ENCODE measurements around the gene WDFY4.
A peak's percentile ranks its signal among the peaks of the same experiment; 100 is the strongest.

Gene WDFY4

DNA sequence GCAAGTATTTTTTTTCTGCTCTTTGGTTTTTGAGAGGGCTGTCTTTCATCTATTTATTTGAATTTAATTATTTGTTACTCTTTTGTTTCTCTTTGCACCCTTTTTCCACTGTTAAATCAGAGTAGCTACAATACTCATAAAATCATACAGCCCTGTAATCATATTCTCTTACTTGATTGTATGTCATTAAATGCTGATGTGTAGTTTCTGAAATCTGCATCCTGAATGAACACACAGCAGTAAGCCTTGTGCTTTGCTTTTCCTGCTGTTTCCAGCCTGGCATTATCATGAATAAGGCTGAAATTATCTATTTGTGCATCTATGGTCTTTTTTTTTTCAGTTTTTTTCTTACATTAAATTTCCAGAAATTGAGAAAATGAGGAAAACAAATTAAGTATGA, 250.9 kb downstream of the WDFY4 start:
- Histone ChIP-seq H3K79me1 (replicated peaks; ENCODE audit: low read length, poor library complexity, severe bottlenecking) (no peaks in the 10 kb centered on the region), H3K9ac (ENCODE audit: low read length) (no peak overlapping the region), H4K8ac (ENCODE audit: low read length) (no peak overlapping the region), H2BK5ac (ENCODE audit: low read depth, low read length, poor library complexity, severe bottlenecking) (no peak overlapping the region), H2AFZ (ENCODE audit: low read depth, low read length) (no peak overlapping the region), H2BK120ac (ENCODE audit: low read depth, low read length) (no peak overlapping the region), H3K23ac (ENCODE audit: low read length in 2 of 2) (no peak overlapping the region), H4K91ac (ENCODE audit: low read length) (no peak overlapping the region), H3K18ac (ENCODE audit: low read depth in 1 of 2, low read length in 2 of 2) (no peak overlapping the region), H3K36me3 (ENCODE audit: control insufficient read depth in 1 of 2, insufficient read depth in 2 of 2, low read depth in 1 of 2, low read length in 2 of 2) (no peaks in the 10 kb centered on the region), H3K27ac (ENCODE audit: low read length, poor library complexity, severe bottlenecking) (no peak overlapping the region), H3K4me3 (ENCODE audit: insufficient read depth in 1 of 2, low read depth in 1 of 2, low read length in 2 of 2) (no peak overlapping the region), H3K4me2 (ENCODE audit: low read length, poor library complexity, severe bottlenecking) (no peak overlapping the region), H3K4ac (ENCODE audit: low read depth in 1 of 2, low read length in 2 of 2) (no peak overlapping the region), H3K14ac (ENCODE audit: low read length in 2 of 2) (no peak overlapping the region), H2AK5ac (ENCODE audit: low read length, severe bottlenecking) (no peak overlapping the region), H2BK15ac (ENCODE audit: low read depth, poor library complexity, severe bottlenecking) (no peak overlapping the region), H3K4me1 (ENCODE audit: control insufficient read depth, insufficient read depth, low read depth, low read length) (no peaks in the 10 kb centered on the region), H3K27me3 (ENCODE audit: control insufficient read depth in 1 of 2, insufficient read depth in 1 of 2, low read length in 2 of 2) (peaks cover 11 to 48% of the 10 kb centered on the region in 2 experiments), H2BK12ac (ENCODE audit: low read length in 2 of 2) (no peak overlapping the region), H3K9me3 (ENCODE audit: control insufficient read depth, low read length) (no peaks in the 10 kb centered on the region)
- DNase-seq, result no peak

DNA sequence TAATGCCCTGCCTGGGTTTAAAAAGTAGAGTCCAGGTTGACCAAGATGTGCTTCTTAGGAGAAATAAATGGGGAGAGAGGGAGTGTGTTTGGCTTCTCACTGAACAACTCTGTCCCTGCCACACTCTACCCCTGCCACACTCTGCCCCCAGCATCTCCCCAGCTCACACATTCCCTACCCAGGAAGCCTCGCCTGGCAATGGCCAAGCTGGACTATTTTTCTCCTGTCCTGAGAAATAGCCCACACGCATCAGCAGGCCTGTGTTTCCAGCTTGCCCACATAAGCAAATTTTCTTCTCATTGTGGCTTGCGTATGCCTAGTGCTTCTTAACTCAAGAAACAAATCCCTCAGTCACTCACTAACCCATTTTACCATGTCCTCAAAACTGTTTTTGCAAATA, 253.1 kb downstream of the WDFY4 start:
- Histone ChIP-seq H3K9ac (ENCODE audit: low read length) (no peak overlapping the region), H4K8ac (ENCODE audit: low read length) (no peak overlapping the region), H3K4me1 (ENCODE audit: control insufficient read depth, insufficient read depth, low read depth, low read length) (peaks cover 2% of the 10 kb centered on the region), H3K36me3 (ENCODE audit: control insufficient read depth in 1 of 2, insufficient read depth in 2 of 2, low read depth in 1 of 2, low read length in 2 of 2) (no peaks in the 10 kb centered on the region), H2AK5ac (ENCODE audit: low read length, severe bottlenecking) (no peak overlapping the region), H4K91ac (ENCODE audit: low read length) (no peak overlapping the region), H2BK5ac (ENCODE audit: low read depth, low read length, poor library complexity, severe bottlenecking) (no peak overlapping the region), H3K14ac (ENCODE audit: low read length in 2 of 2) (no peak overlapping the region), H3K79me1 (replicated peaks; ENCODE audit: low read length, poor library complexity, severe bottlenecking) (no peaks in the 10 kb centered on the region), H3K4me2 (ENCODE audit: low read length, poor library complexity, severe bottlenecking) (no peak overlapping the region), H3K23ac (ENCODE audit: low read length in 2 of 2) (no peak overlapping the region), H2BK15ac (ENCODE audit: low read depth, poor library complexity, severe bottlenecking) (no peak overlapping the region), H3K4me3 (ENCODE audit: insufficient read depth in 1 of 2, low read depth in 1 of 2, low read length in 2 of 2) (no peak overlapping the region), H2AFZ (ENCODE audit: low read depth, low read length) (no peak overlapping the region), H3K4ac (ENCODE audit: low read depth in 1 of 2, low read length in 2 of 2) (no peak overlapping the region), H2BK120ac (ENCODE audit: low read depth, low read length) (no peak overlapping the region), H3K9me3 (ENCODE audit: control insufficient read depth, low read length) (no peaks in the 10 kb centered on the region), H3K27ac (ENCODE audit: low read length, poor library complexity, severe bottlenecking) (no peak overlapping the region), H3K18ac (ENCODE audit: low read depth in 1 of 2, low read length in 2 of 2) (no peak overlapping the region), H2BK12ac (ENCODE audit: low read length in 2 of 2) (no peak overlapping the region), H3K27me3 (ENCODE audit: control insufficient read depth in 1 of 2, insufficient read depth in 1 of 2, low read length in 2 of 2) (peaks cover 11 to 48% of the 10 kb centered on the region in 2 experiments)
- 79% methylated on average over 3 of the region's 3 CpGs for WGBS
- DNase-seq, result no peak

DNA sequence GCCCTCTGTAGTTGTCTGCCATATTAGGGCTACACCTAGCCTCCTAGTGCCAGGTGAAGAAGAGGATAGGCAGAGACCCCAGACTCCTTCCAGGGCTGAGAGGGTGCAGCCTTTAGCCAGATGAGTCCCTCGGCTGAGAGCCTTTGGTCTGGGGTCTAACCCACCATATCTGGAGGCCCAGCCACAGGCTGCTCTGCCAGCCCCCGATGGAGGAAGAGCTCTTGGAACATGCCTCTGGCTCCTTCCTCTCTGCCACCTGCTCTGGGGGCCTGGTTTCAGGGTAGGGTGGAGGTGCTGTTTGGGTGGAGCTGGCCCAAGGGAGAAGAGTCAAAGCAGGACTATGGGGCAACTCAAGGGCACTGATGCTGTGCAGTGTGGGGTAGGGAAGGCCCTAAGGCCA, 253.6 kb downstream of the WDFY4 start:
- no peak overlapping the region for H2AFZ ChIP-seq (ENCODE audit: low read depth, low read length)
- H3K79me1 ChIP-seq (replicated peaks; ENCODE audit: low read length, poor library complexity, severe bottlenecking), result no peaks in the 10 kb centered on the region
- H2BK120ac ChIP-seq (ENCODE audit: low read depth, low read length), result no peak overlapping the region
- peak overlapping the region in 1 of 2 experiments; percentile 43 for H3K23ac ChIP-seq (ENCODE audit: low read length in 2 of 2)
- no peak overlapping the region for H2BK5ac ChIP-seq (ENCODE audit: low read depth, low read length, poor library complexity, severe bottlenecking)
- no peak overlapping the region for H2BK12ac ChIP-seq (ENCODE audit: low read length in 2 of 2)
- no peak overlapping the region for H2BK15ac ChIP-seq (ENCODE audit: low read depth, poor library complexity, severe bottlenecking)
- no peak for DNase-seq
- H3K4me1 ChIP-seq (ENCODE audit: control insufficient read depth, insufficient read depth, low read depth, low read length), result peaks cover 2% of the 10 kb centered on the region
- no peaks in the 10 kb centered on the region for H3K9me3 ChIP-seq (ENCODE audit: control insufficient read depth, low read length)
- H2AK5ac ChIP-seq (ENCODE audit: low read length, severe bottlenecking), result no peak overlapping the region
- peaks cover 11 to 46% of the 10 kb centered on the region in 2 experiments for H3K27me3 ChIP-seq (ENCODE audit: control insufficient read depth in 1 of 2, insufficient read depth in 1 of 2, low read length in 2 of 2)
- no peaks in the 10 kb centered on the region for H3K36me3 ChIP-seq (ENCODE audit: control insufficient read depth in 1 of 2, insufficient read depth in 2 of 2, low read depth in 1 of 2, low read length in 2 of 2)
- H4K91ac ChIP-seq (ENCODE audit: low read length), result no peak overlapping the region
- H3K14ac ChIP-seq (ENCODE audit: low read length in 2 of 2), result no peak overlapping the region
- H3K27ac ChIP-seq (ENCODE audit: low read length, poor library complexity, severe bottlenecking), result no peak overlapping the region
- H3K18ac ChIP-seq (ENCODE audit: low read depth in 1 of 2, low read length in 2 of 2), result no peak overlapping the region
- H4K8ac ChIP-seq (ENCODE audit: low read length), result no peak overlapping the region
- H3K9ac ChIP-seq (ENCODE audit: low read length), result no peak overlapping the region
- no peak overlapping the region for H3K4ac ChIP-seq (ENCODE audit: low read depth in 1 of 2, low read length in 2 of 2)
- 72% methylated on average over 2 of the region's 2 CpGs for WGBS
- no peak overlapping the region for H3K4me3 ChIP-seq (ENCODE audit: insufficient read depth in 1 of 2, low read depth in 1 of 2, low read length in 2 of 2)
- H3K4me2 ChIP-seq (ENCODE audit: low read length, poor library complexity, severe bottlenecking), result no peak overlapping the region

- H4K8ac ChIP-seq (ENCODE audit: low read length), result no peak overlapping the region
- no peak overlapping the region for H3K4me3 ChIP-seq (ENCODE audit: insufficient read depth in 1 of 2, low read depth in 1 of 2, low read length in 2 of 2)
- no peak overlapping the region for H3K4ac ChIP-seq (ENCODE audit: low read depth in 1 of 2, low read length in 2 of 2)
- no peaks in the 10 kb centered on the region for H3K36me3 ChIP-seq (ENCODE audit: control insufficient read depth in 1 of 2, insufficient read depth in 2 of 2, low read depth in 1 of 2, low read length in 2 of 2)
- no peak overlapping the region for H2AK5ac ChIP-seq (ENCODE audit: low read length, severe bottlenecking)
- no peak for DNase-seq
- no peak overlapping the region for H2BK15ac ChIP-seq (ENCODE audit: low read depth, poor library complexity, severe bottlenecking)
- H3K4me1 ChIP-seq (ENCODE audit: control insufficient read depth, insufficient read depth, low read depth, low read length), result peaks cover 2% of the 10 kb centered on the region
- no peak overlapping the region for H3K4me2 ChIP-seq (ENCODE audit: low read length, poor library complexity, severe bottlenecking)
- no peak overlapping the region for H3K9ac ChIP-seq (ENCODE audit: low read length)
- no peak overlapping the region for H2AFZ ChIP-seq (ENCODE audit: low read depth, low read length)
- no peak overlapping the region for H3K18ac ChIP-seq (ENCODE audit: low read depth in 1 of 2, low read length in 2 of 2)
- H2BK12ac ChIP-seq (ENCODE audit: low read length in 2 of 2), result no peak overlapping the region
- H2BK120ac ChIP-seq (ENCODE audit: low read depth, low read length), result no peak overlapping the region
- no peak overlapping the region for H3K14ac ChIP-seq (ENCODE audit: low read length in 2 of 2)
- H3K27me3 ChIP-seq (ENCODE audit: control insufficient read depth in 1 of 2, insufficient read depth in 1 of 2, low read length in 2 of 2), result peaks cover 11 to 47% of the 10 kb centered on the region in 2 experiments
- H3K27ac ChIP-seq (ENCODE audit: low read length, poor library complexity, severe bottlenecking), result no peak overlapping the region
- no peaks in the 10 kb centered on the region for H3K9me3 ChIP-seq (ENCODE audit: control insufficient read depth, low read length)
- H4K91ac ChIP-seq (ENCODE audit: low read length), result no peak overlapping the region
- WGBS, result 82% methylated on average over 3 of the region's 6 CpGs
- no peak overlapping the region for H2BK5ac ChIP-seq (ENCODE audit: low read depth, low read length, poor library complexity, severe bottlenecking)
- no peak overlapping the region for H3K23ac ChIP-seq (ENCODE audit: low read length in 2 of 2)
- no peaks in the 10 kb centered on the region for H3K79me1 ChIP-seq (replicated peaks; ENCODE audit: low read length, poor library complexity, severe bottlenecking)
Observed at GRCh38 chr10:48938990-48939536, 254.4 kb downstream of the WDFY4 start.
